Pulmonary artery endothelial cell (primary cell): Measurements from ENCODE around the gene SLC25A30. TPM values are rescaled to one million over a fixed set of nuclear protein-coding genes. Genes with fewer than 3 reads are reported as not detected.
A peak's percentile ranks its signal among the peaks of the same experiment; 100 is the strongest.
"Not testable (repeated sequence)": the region's sequence is repeated elsewhere in the genome, so short reads cannot be mapped to it uniquely, and the experiment has no call there.

Experiments used
- DNase-seq: peaks from one replicate; pipeline ENCODE4 v3.0.0-alpha.2; 2011; ENCODE audit warnings: low read depth, low spot score
- total RNA-seq: library from RNA; depleted of rRNA; stranded (reverse); fragments of >200 nt; gene quantifications from 2 replicates; pipeline ENCODE4 v1.2.3, GENCODE V29; 2014

The SLC25A30 gene
- total RNA-seq, 1 donor from 2014 or later, result 15.6 TPM

- DNase-seq, result no peak
These were observed 25.4 kb downstream of the SLC25A30 start for GRCh38 chr13:45392811-45393210.

GRCh38 chr13:45391926-45392325 is 26.2 kb downstream of the SLC25A30 start:
- DNase-seq, result no peak

- not testable (repeated sequence) for DNase-seq
These were observed 27.0 kb downstream of the SLC25A30 start for GRCh38 chr13:45391128-45391527.

- not testable (repeated sequence) for DNase-seq
These were observed 27.8 kb downstream of the SLC25A30 start for GRCh38 chr13:45390348-45390747.

GRCh38 chr13:45388664-45389063 is 29.5 kb downstream of the SLC25A30 start:
- no peak for DNase-seq

GRCh38 chr13:45386892-45387575 is 31.1 kb downstream of the SLC25A30 start:
- not testable (repeated sequence) for DNase-seq

- no peak for DNase-seq
These were observed 32.1 kb downstream of the SLC25A30 start for GRCh38 chr13:45385907-45386553.

- DNase-seq, result no peak
These were observed 32.9 kb downstream of the SLC25A30 start for GRCh38 chr13:45385320-45385719.

GRCh38 chr13:45384474-45385174 is 33.5 kb downstream of the SLC25A30 start:
- no peak for DNase-seq

- not testable (repeated sequence) for DNase-seq
These were observed 35.4 kb downstream of the SLC25A30 start for GRCh38 chr13:45382739-45383138.

GRCh38 chr13:45381196-45381595 is 37.0 kb downstream of the SLC25A30 start:
- no peak for DNase-seq

- DNase-seq, result not testable (repeated sequence)
These were observed 37.5 kb downstream of the SLC25A30 start for GRCh38 chr13:45380708-45381107.

GRCh38 chr13:45379516-45379915 is 38.7 kb downstream of the SLC25A30 start:
- not testable (repeated sequence) for DNase-seq

- not testable (repeated sequence) for DNase-seq
These were observed 39.4 kb downstream of the SLC25A30 start for GRCh38 chr13:45378786-45379185.

GRCh38 chr13:45377314-45377713 is 40.9 kb downstream of the SLC25A30 start:
- DNase-seq, result not testable (repeated sequence)

GRCh38 chr13:45376651-45377050 is 41.5 kb downstream of the SLC25A30 start:
- not testable (repeated sequence) for DNase-seq

- DNase-seq, result no peak
These were observed 43.3 kb downstream of the SLC25A30 start for GRCh38 chr13:45374917-45375316.

GRCh38 chr13:45373162-45373547 is 45.0 kb downstream of the SLC25A30 start:
- no peak for DNase-seq

GRCh38 chr13:45372189-45373161 is 45.7 kb downstream of the SLC25A30 start:
- no peak for DNase-seq

GRCh38 chr13:45370922-45371406 is 47.2 kb downstream of the SLC25A30 start:
- peak; percentile 17 for DNase-seq

- DNase-seq, result no peak
These were observed 49.1 kb downstream of the SLC25A30 start for GRCh38 chr13:45369116-45369515.
